ENCODE results near the gene DOCK6.
"Not testable (repeated sequence)": the region's sequence is repeated elsewhere in the genome, so short reads cannot be mapped to it uniquely, and the experiment has no call there.

DOCK6 gene

GRCh38 chr19:11177592-11177991, 84.7 kb downstream of the DOCK6 start:
- in situ Hi-C loops (cut with MboI; ENCODE audit: low sequenced_read_pairs), result no loop called here

GRCh38 chr19:11176466-11177193, 85.7 kb downstream of the DOCK6 start:
- in situ Hi-C loops (cut with MboI; ENCODE audit: low sequenced_read_pairs), result no loop called here

- in situ Hi-C loops (cut with MboI; ENCODE audit: low sequenced_read_pairs), result no loop called here
These were observed 86.4 kb downstream of the DOCK6 start for GRCh38 chr19:11175920-11176319.

- in situ Hi-C loops (cut with MboI; ENCODE audit: low sequenced_read_pairs), result no loop called here
These were observed 88.0 kb downstream of the DOCK6 start for GRCh38 chr19:11174336-11174735.

- in situ Hi-C loops (cut with MboI; ENCODE audit: low sequenced_read_pairs), result no loop called here
These were observed 88.7 kb downstream of the DOCK6 start for GRCh38 chr19:11173516-11174155.

GRCh38 chr19:11172576-11172975, 89.7 kb downstream of the DOCK6 start:
- in situ Hi-C loops (cut with MboI; ENCODE audit: low sequenced_read_pairs), result no loop called here

GRCh38 chr19:11171144-11171543, 91.2 kb downstream of the DOCK6 start:
- in situ Hi-C loops (cut with MboI; ENCODE audit: low sequenced_read_pairs), result no loop called here

GRCh38 chr19:11169896-11170678, 92.2 kb downstream of the DOCK6 start:
- in situ Hi-C loops (cut with MboI; ENCODE audit: low sequenced_read_pairs), result no loop called here

GRCh38 chr19:11168568-11168967, 93.8 kb downstream of the DOCK6 start:
- in situ Hi-C loops (cut with MboI; ENCODE audit: low sequenced_read_pairs), result no loop called here

GRCh38 chr19:11166281-11167142, 95.8 kb downstream of the DOCK6 start:
- in situ Hi-C loops (cut with MboI; ENCODE audit: low sequenced_read_pairs), result no loop called here

- in situ Hi-C loops (cut with MboI; ENCODE audit: low sequenced_read_pairs), result no loop called here
These were observed 96.8 kb downstream of the DOCK6 start for GRCh38 chr19:11165486-11166030.

GRCh38 chr19:11164879-11165406, 97.4 kb downstream of the DOCK6 start:
- in situ Hi-C loops (cut with MboI; ENCODE audit: low sequenced_read_pairs), result no loop called here

GRCh38 chr19:11164296-11164695, 98.0 kb downstream of the DOCK6 start:
- in situ Hi-C loops (cut with MboI; ENCODE audit: low sequenced_read_pairs), result no loop called here

- in situ Hi-C loops (cut with MboI; ENCODE audit: low sequenced_read_pairs), result not testable (repeated sequence)
These were observed 101.9 kb downstream of the DOCK6 start for GRCh38 chr19:11160440-11160768.

GRCh38 chr19:11159598-11160439, 102.5 kb downstream of the DOCK6 start:
- in situ Hi-C loops (cut with MboI; ENCODE audit: low sequenced_read_pairs), result no loop called here

GRCh38 chr19:11155373-11156120, 106.8 kb downstream of the DOCK6 start, which contains the start of gene SPC24:
SPC24 (minus strand) TSS chr19:11155782; CDS start chr19:11155776, 6 bp downstream.
- in situ Hi-C loops (cut with MboI; ENCODE audit: low sequenced_read_pairs), result no loop called here

GRCh38 chr19:11154683-11155047, 107.7 kb downstream of the DOCK6 start:
- in situ Hi-C loops (cut with MboI; ENCODE audit: low sequenced_read_pairs), result no loop called here

- in situ Hi-C loops (cut with MboI; ENCODE audit: low sequenced_read_pairs), result no loop called here
These were observed 109.8 kb downstream of the DOCK6 start for GRCh38 chr19:11152318-11153062.

All from HL-60/S4 treated with phorbol 12-myristate 13-acetate at 8.2 ng/mL for 4 days and 3 days (cell line).